Measurements from ENCODE around the gene SCAF4.

Gene SCAF4

DNA sequence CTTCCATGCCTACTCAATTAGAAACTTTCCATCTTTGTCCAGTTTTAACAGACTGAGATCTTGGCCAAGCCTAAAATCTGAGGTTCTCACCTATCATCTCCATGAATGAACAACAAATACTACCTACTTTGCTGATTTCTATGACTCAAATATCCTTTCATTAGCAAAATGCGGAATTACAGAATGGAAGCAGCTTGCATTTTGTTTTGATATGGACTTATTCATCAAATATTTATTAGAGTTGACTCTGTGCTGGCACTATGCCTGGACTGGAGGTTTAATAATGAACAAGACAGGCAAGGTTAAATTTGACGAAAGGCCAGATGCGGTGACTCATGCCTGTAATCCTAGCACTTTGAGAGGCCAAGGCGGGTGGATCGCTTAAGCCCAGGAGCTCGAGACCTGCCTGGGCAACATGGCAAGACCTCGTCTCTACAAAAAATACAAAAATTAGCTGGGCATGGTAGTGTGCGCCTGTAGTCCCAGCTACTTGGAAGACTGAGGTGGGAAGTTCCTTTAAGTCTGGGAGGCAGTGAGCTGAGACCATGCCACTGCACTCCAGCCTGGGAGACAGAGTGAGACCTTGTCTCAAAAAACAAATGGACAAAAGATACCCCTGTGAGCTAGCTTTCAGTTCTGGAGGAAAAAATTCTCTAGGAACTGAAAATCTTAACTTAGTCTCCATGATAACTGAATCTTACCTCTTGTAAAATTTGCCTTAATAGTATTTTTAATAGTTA, 101.8 kb downstream of the SCAF4 start:
- DNase-seq = no peak

DNA sequence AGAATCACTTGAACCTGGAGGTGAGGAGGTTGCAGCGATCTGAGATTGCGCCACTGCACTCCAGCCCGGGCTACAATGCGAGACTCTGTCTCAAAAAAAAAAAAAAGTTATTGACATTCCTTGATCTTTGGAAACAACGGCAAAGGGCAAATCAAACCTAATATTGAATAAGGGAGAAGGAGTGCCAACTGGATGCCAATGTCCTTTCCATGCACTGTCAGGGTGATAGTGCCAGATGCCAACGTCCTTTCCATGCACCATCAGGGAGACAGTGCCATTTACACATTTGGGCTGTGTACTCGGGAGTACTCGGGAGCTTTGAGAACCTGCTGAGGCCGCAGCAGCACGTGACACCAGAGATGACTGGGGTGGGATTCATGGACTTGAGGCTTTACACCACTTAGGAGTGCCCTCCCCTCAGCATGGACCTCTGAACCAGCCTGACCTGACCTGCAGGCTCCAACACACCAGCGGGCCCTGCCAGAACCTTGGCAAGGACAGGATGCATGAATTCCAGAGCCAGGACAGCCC, 106.9 kb downstream of the SCAF4 start:
- no peak for DNase-seq

DNA sequence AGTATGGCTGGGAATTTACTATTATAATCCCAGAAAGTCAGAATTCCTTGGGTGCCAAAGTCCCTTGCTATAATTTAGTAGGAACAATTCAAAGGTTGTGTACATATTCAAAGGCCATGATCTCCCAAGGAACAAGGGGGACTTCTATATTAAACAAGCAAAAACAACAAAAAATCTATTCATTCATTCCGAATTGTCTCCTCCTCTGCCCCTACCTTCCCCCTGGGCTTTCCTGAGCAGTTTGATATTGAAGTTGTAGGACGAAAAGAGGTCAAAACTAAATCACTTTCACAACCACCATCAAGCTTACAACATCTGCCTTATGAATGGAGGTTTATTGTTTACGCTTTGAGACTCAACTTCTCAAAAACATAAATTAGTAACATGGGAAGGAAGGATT, 107.7 kb downstream of the SCAF4 start:
- no peak for DNase-seq

DNA sequence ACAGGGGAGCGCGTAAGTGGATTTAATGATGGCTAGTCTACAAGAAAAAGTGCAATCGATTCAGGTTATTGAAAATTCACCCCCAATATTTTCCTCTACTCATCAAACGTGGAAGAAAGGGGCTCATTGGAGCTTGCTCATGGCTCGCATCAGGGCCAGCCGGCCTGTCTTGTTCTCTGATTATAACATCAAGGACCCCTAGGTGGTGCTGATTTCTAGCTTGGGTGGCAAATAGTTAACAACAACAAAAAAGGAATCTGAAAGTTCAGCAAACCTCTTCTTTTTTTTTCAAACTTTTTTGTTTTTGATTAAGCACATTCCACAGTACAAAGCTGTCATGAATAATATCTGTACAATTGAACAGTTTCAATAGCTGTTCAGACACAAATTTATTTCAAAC, 108.3 kb downstream of the SCAF4 start:
- no peak for DNase-seq

DNA sequence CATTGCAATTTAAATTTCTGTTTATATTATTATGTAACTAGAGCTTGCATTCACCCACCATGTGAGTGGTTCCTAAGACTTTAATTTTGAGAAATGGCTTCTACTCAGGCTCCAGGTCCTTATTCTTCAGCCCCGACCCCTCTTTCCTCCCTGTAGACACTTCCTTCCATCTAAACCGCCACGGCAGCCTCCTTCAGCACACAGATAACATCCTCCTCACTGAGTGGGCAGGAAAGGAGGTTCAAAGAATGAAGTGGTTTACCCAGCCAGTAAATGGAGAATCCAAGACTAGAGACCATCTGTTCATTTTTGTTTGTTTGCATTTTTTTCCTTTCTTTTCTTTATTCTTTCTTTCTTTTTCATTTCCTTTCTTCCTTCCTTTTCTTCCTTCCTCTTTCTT, 109.5 kb downstream of the SCAF4 start:
- DNase-seq = no peak

Measured in activated naive CD4-positive, alpha-beta T cell treated with Interleukin-2 at 50 U/mL for 16 hours (primary cell).